Motor neuron (in vitro differentiated cells): ENCODE data around the gene QPCT. TPM values are rescaled to one million over a fixed set of nuclear protein-coding genes. Genes with fewer than 3 reads are reported as not detected.

Experiments used
- ATAC-seq, 8 experiments: fragments of 200-7000 bp; cut with Tn5 transposase; replicated peaks in 6 of 8; 2 replicates each; pipeline ENCODE4 v1.8.0; 2021; ENCODE audit warnings: mild to moderate bottlenecking in 8 of 8, moderate library complexity in 8 of 8
- H3K27ac ChIP-seq, 2 donors: fragments of 250-450 bp; sonication (Bioruptor Pico); 2 replicates each; pipeline ENCODE4 v1.9.0; 2021; ENCODE audit warnings: antibody characterized with exemption in 2 of 2, mild to moderate bottlenecking in 2 of 2, moderate library complexity in 1 of 2
- H3K4me1 ChIP-seq, 2 donors: fragments of 250-450 bp; sonication (Bioruptor Pico); replicated peaks in 1 of 2; 2 replicates each; pipeline ENCODE4 v1.6.1; 2021; ENCODE audit warnings: antibody characterized with exemption in 2 of 2, mild to moderate bottlenecking in 2 of 2, moderate library complexity in 1 of 2
- H3K4me3 ChIP-seq, 5 donors: fragments of 250-450 bp; sonication (Bioruptor Pico); 2 replicates each; pipeline ENCODE4 v1.9.0; 2021; ENCODE audit warnings: antibody characterized with exemption in 5 of 5, mild to moderate bottlenecking in 5 of 5, moderate library complexity in 4 of 5
- WGBS, 10 experiments: fragments of 450-650 bp; shearing (Covaris generic); methylation state at CpG; one replicate each; pipeline ENCODE4 v1.0.0; 2022; 5-methylcytosine and 5-hydroxymethylcytosine counted together
- in situ Hi-C, 9 experiments: fragments of 400-800 bp; cut with MboI; loops; one replicate each; pipeline ENCODE4 v1.15.0; 2021; ENCODE audit warnings: low sequenced_read_pairs in 9 of 9, low pct_unique_long_range_greater_than_20kb in 2 of 9; ENCODE audit not compliant: unreplicated experiment in 9 of 9
- total RNA-seq, 8 experiments: library from RNA; unstranded; fragments of 300-600 nt; gene quantifications; 2 replicates each; pipeline versions ENCODE4 v1.2.3 to v1.2.4, GENCODE V29; 2022

QPCT gene
- total RNA-seq, 8 experiments from 2014 or later, result 0.42 to 35.4 (median 1.3) TPM

GRCh38 chr2:37330681-37331080 lies 13.7 kb upstream of the QPCT start:
- H3K27ac ChIP-seq, result no peak overlapping the region
- H3K4me3 ChIP-seq, result no peak overlapping the region
- no peaks in the 10 kb centered on the region for H3K4me1 ChIP-seq
- in situ Hi-C loops, result no loop called here
- ATAC-seq, result no peak

GRCh38 chr2:37332560-37332959 lies 11.9 kb upstream of the QPCT start:
- Histone ChIP-seq H3K4me3 (no peak overlapping the region), H3K27ac (no peak overlapping the region)
- 80 to 100% (median 100%) methylated on average over 1 to 3 of the region's 3 CpGs; no CpG with 5 or more reads in 1 of the 10 experiments for WGBS, 10 experiments

GRCh38 chr2:37333256-37333655 lies 11.2 kb upstream of the QPCT start:
- Histone ChIP-seq H3K4me3 (no peak overlapping the region), H3K27ac (no peak overlapping the region), H3K4me1 (no peaks in the 10 kb centered on the region)
- ATAC-seq, result no peak
- WGBS, 10 experiments, result 35 to 95% (median 59%) methylated on average over 1 to 2 of the region's 2 CpGs; no CpG with 5 or more reads in 2 of the 10 experiments
- in situ Hi-C loops, result no loop called here

More at GRCh38 chr2:37332560-37332959, 11.9 kb upstream of the QPCT start:
- in situ Hi-C loops, result no loop called here
- no peak for ATAC-seq
- no peaks in the 10 kb centered on the region for H3K4me1 ChIP-seq

- ATAC-seq, result no peak
- WGBS, 10 experiments, result 57 to 100% (median 90%) methylated on average over 1 to 2 of the region's 2 CpGs; no CpG with 5 or more reads in 1 of the 10 experiments
These were observed 8.8 kb upstream of the QPCT start for GRCh38 chr2:37335604-37336003.

GRCh38 chr2:37337620-37338280 lies 6.7 kb upstream of the QPCT start:
- in situ Hi-C loops, result no loop called here
- ATAC-seq, result peak in 1 of 8 experiments; percentile 75
- Histone ChIP-seq H3K4me3 (no peak overlapping the region), H3K4me1 (no peaks in the 10 kb centered on the region), H3K27ac (no peak overlapping the region)
- 47 to 100% (median 88%) methylated on average over 2 to 7 of the region's 7 CpGs; no CpG with 5 or more reads in 1 of the 10 experiments for WGBS, 10 experiments

More at GRCh38 chr2:37335604-37336003, 8.8 kb upstream of the QPCT start:
- in situ Hi-C loops, result no loop called here
- no peaks in the 10 kb centered on the region for H3K4me1 ChIP-seq
- no peak overlapping the region for H3K4me3 ChIP-seq
- no peak overlapping the region for H3K27ac ChIP-seq

GRCh38 chr2:37338933-37339332 lies 5.5 kb upstream of the QPCT start:
- no peaks in the 10 kb centered on the region for H3K4me1 ChIP-seq
- no peak overlapping the region for H3K4me3 ChIP-seq
- in situ Hi-C loops, result no loop called here
- 71 to 100% (median 86%) methylated on average over 2 to 4 of the region's 4 CpGs; no CpG with 5 or more reads in 2 of the 10 experiments for WGBS, 10 experiments
- no peak for ATAC-seq
- H3K27ac ChIP-seq, result no peak overlapping the region

- no peak overlapping the region for H3K27ac ChIP-seq
- no peak overlapping the region for H3K4me3 ChIP-seq
- ATAC-seq, result no peak
- WGBS, 10 experiments, result 49 to 100% (median 89%) methylated on average over 1 to 3 of the region's 3 CpGs; no CpG with 5 or more reads in 3 of the 10 experiments
- in situ Hi-C loops, result no loop called here
- H3K4me1 ChIP-seq, result no peaks in the 10 kb centered on the region
These were observed 3.8 kb upstream of the QPCT start for GRCh38 chr2:37340637-37341036.

- H3K27ac ChIP-seq, result no peak overlapping the region
- no peak for ATAC-seq
- in situ Hi-C loops, result no loop called here
- no peaks in the 10 kb centered on the region for H3K4me1 ChIP-seq
- 75 to 100% (median 91%) methylated on average over 1 to 5 of the region's 7 CpGs for WGBS, 10 experiments
- H3K4me3 ChIP-seq, result no peak overlapping the region
These were observed 1.7 kb upstream of the QPCT start for GRCh38 chr2:37342591-37343220.

GRCh38 chr2:37343537-37344434 lies 644 bp upstream of the QPCT start:
- in situ Hi-C loops, result no loop called here
- no peaks in the 10 kb centered on the region for H3K4me1 ChIP-seq
- 47 to 100% (median 93%) methylated on average over 1 to 7 of the region's 7 CpGs; no CpG with 5 or more reads in 2 of the 10 experiments for WGBS, 10 experiments
- H3K27ac ChIP-seq, result no peak overlapping the region
- H3K4me3 ChIP-seq, result peak overlapping the region in 2 of 5 donors; percentile 34 to 46
- ATAC-seq, result peak in 3 of 8 experiments; percentile 64 to 73 (median 66)

GRCh38 chr2:37348155-37348554 lies 3.7 kb downstream of the QPCT start:
- in situ Hi-C loops, result no loop called here
- no peak overlapping the region for H3K27ac ChIP-seq
- H3K4me3 ChIP-seq, result no peak overlapping the region
- ATAC-seq, result no peak
- WGBS, 10 experiments, result 40 to 94% (median 63%) methylated on average over 1 to 5 of the region's 5 CpGs; no CpG with 5 or more reads in 1 of the 10 experiments
- peaks cover 0 to 10% of the 10 kb centered on the region in 2 donors for H3K4me1 ChIP-seq

- peak in 3 of 8 experiments; percentile 17 to 49 (median 42) for ATAC-seq
- Histone ChIP-seq H3K27ac (no peak overlapping the region), H3K4me3 (no peak overlapping the region), H3K4me1 (peaks cover 0 to 10% of the 10 kb centered on the region in 2 donors)
- WGBS, 10 experiments, result 7 to 67% (median 46%) methylated on average over 1 to 3 of the region's 3 CpGs; no CpG with 5 or more reads in 4 of the 10 experiments
- in situ Hi-C loops, result no loop called here
These were observed 4.9 kb downstream of the QPCT start for GRCh38 chr2:37349231-37349860.

GRCh38 chr2:37350034-37350433 lies 5.6 kb downstream of the QPCT start:
- ATAC-seq, result no peak

More at GRCh38 chr2:37350034-37350433, 5.6 kb downstream of the QPCT start:
- Histone ChIP-seq H3K4me3 (no peak overlapping the region), H3K4me1 (peaks cover 0 to 10% of the 10 kb centered on the region in 2 donors), H3K27ac (no peak overlapping the region)
- in situ Hi-C loops, result no loop called here
- 17 to 100% (median 47%) methylated on average over 1 to 2 of the region's 3 CpGs; no CpG with 5 or more reads in 4 of the 10 experiments for WGBS, 10 experiments
